GM12878 (cell line): ENCODE results near the gene GNGT2.

Experiments
- CTCF ChIP-seq, 3 experiments: IDR thresholded peaks in 2 of 3; conservative IDR thresholded peaks in 1 of 3; 2 replicates each; pipeline ENCODE4 v1.5.1; 2011; ENCODE audit warnings: low read depth in 3 of 3, low read length in 3 of 3, mild to moderate bottlenecking in 3 of 3, control low read depth in 2 of 3, moderate library complexity in 2 of 3, inconsistent platforms in 1 of 3, mixed read lengths in 1 of 3; ENCODE audit not compliant: control insufficient read depth in 2 of 3, insufficient read depth in 1 of 3; ENCODE audit errors: extremely low read depth in 1 of 3
- HDAC2 ChIP-seq: fragments of 200-600 bp; sonication (generic); IDR thresholded peaks from 2 replicates; pipeline ENCODE4 v1.6.1; 2017
- JUNB ChIP-seq: IDR thresholded peaks from 2 replicates; pipeline ENCODE4 v1.6.1; 2016; ENCODE audit warnings: antibody characterized with exemption, mild to moderate bottlenecking
- RFX5 ChIP-seq: IDR thresholded peaks from 2 replicates; pipeline ENCODE4 v1.6.1; 2011; ENCODE audit warnings: low read depth, low read length, improper control_type of control experiment
- SKIL ChIP-seq: fragments of 450-650 bp; IDR thresholded peaks from 2 replicates; pipeline ENCODE4 v1.6.1; 2017; ENCODE audit warnings: mild to moderate bottlenecking, low read depth, inconsistent platforms; ENCODE audit not compliant: poor library complexity, severe bottlenecking
- TCF7 ChIP-seq: IDR thresholded peaks from 2 replicates; pipeline ENCODE4 v1.6.1; 2014; ENCODE audit warnings: antibody characterized with exemption, borderline replicate concordance

GRCh38 chr17:49241692-49242397 is 31.5 kb upstream of the GNGT2 start:
- TF ChIP-seq CTCF (IDR thresholded peaks at IDR 0.05 in 2 of 3, conservative IDR thresholded peaks at IDR 0.05 in 1 of 3; ENCODE audit: control insufficient read depth in 2 of 3, extremely low read depth in 1 of 3, insufficient read depth in 1 of 3, low read depth in 3 of 3, low read length in 3 of 3) (no peak), TCF7 (no peak), HDAC2 (no peak), JUNB (0 out of 2 replicates have a peak, but pooled peaks have one; percentile 15), RFX5 (no peak), SKIL (no peak)
